GM18499 (cell line): ENCODE measurements around the gene PAPOLA.
"Not testable (repeated sequence)": the region's sequence is repeated elsewhere in the genome, so short reads cannot be mapped to it uniquely, and the experiment has no call there.

Experiments used
- ATAC-seq: cut with Tn5 transposase; IDR thresholded peaks from one replicate; pipeline ENCODE4 v1.9.1; 2021; ENCODE audit warnings: moderate number of reproducible peaks; ENCODE audit not compliant: insufficient read depth, unreplicated experiment

The PAPOLA gene

GRCh38 chr14:96501217-96501739, 904 bp upstream of the PAPOLA start:
- no peak for ATAC-seq

GRCh38 chr14:96502621-96503305, 581 bp downstream of the PAPOLA start:
- ATAC-seq = peak; percentile 5

- no peak for ATAC-seq
Measured at GRCh38 chr14:96503306-96503679, 1.1 kb downstream of the PAPOLA start.

- ATAC-seq = not testable (repeated sequence)
Measured at GRCh38 chr14:96504353-96504752, 2.2 kb downstream of the PAPOLA start.

- ATAC-seq = no peak
Measured at GRCh38 chr14:96507723-96508122, 5.5 kb downstream of the PAPOLA start.

- ATAC-seq = no peak
Measured at GRCh38 chr14:96508900-96509299, 6.7 kb downstream of the PAPOLA start.

- no peak for ATAC-seq
Measured at GRCh38 chr14:96509457-96510090, 7.4 kb downstream of the PAPOLA start.

- ATAC-seq = no peak
Measured at GRCh38 chr14:96511146-96511545, 9.0 kb downstream of the PAPOLA start.

- ATAC-seq = no peak
Measured at GRCh38 chr14:96511667-96512066, 9.5 kb downstream of the PAPOLA start.

- ATAC-seq = no peak
Measured at GRCh38 chr14:96512122-96512521, 9.9 kb downstream of the PAPOLA start.

GRCh38 chr14:96512602-96513397, 10.6 kb downstream of the PAPOLA start:
- ATAC-seq = no peak

GRCh38 chr14:96514694-96515093, 12.5 kb downstream of the PAPOLA start:
- no peak for ATAC-seq

GRCh38 chr14:96515731-96516130, 13.5 kb downstream of the PAPOLA start:
- ATAC-seq = no peak

- no peak for ATAC-seq
Measured at GRCh38 chr14:96516351-96516750, 14.2 kb downstream of the PAPOLA start.

GRCh38 chr14:96519970-96520369, 17.8 kb downstream of the PAPOLA start:
- no peak for ATAC-seq

- ATAC-seq = no peak
Measured at GRCh38 chr14:96525452-96525851, 23.3 kb downstream of the PAPOLA start.

GRCh38 chr14:96532632-96533031, 30.4 kb downstream of the PAPOLA start:
- no peak for ATAC-seq

- ATAC-seq = no peak
Measured at GRCh38 chr14:96536807-96537206, 34.6 kb downstream of the PAPOLA start.

GRCh38 chr14:96538097-96538989, 36.2 kb downstream of the PAPOLA start:
- no peak for ATAC-seq

- no peak for ATAC-seq
Measured at GRCh38 chr14:96538990-96539317, 36.8 kb downstream of the PAPOLA start.
